Lung (tissue), 12 donors: ENCODE data around the gene MAGEB17. TPM values are rescaled to one million over a fixed set of nuclear protein-coding genes. Genes with fewer than 3 reads are reported as not detected.

ENCODE experiments used
- ATAC-seq: fragments of 200-7000 bp; cut with Tn5 transposase; one replicate; pipeline ENCODE4 v1.9.1; 2020; ENCODE audit warnings: moderate number of reproducible peaks; ENCODE audit not compliant: insufficient read depth, low FRiP score
- DNase-seq, 3 donors: peaks; one replicate each; pipeline ENCODE4 v3.0.0-alpha.2; 2013 to 2017
- H3K27ac ChIP-seq, 2 donors: one replicate each; pipeline ENCODE4 v1.5.1; 2013; ENCODE audit warnings: mild to moderate bottlenecking in 2 of 2, moderate library complexity in 2 of 2, control low read depth in 1 of 2, inconsistent platforms in 1 of 2, low read depth in 1 of 2, low read length in 1 of 2
- H3K27me3 ChIP-seq, 3 donors: one replicate each; pipeline ENCODE4 v1.5.1; 2013; ENCODE audit warnings: low read length in 2 of 3; ENCODE audit not compliant: control insufficient read depth in 3 of 3, insufficient read depth in 3 of 3
- H3K36me3 ChIP-seq, 4 donors: one replicate each; pipeline ENCODE4 v1.5.1; 2013; ENCODE audit warnings: low read length in 4 of 4, mild to moderate bottlenecking in 1 of 4, moderate library complexity in 1 of 4; ENCODE audit not compliant: control insufficient read depth in 4 of 4, insufficient read depth in 4 of 4
- H3K4me1 ChIP-seq, 5 donors: one replicate each; pipeline ENCODE4 v1.5.1; 2013; ENCODE audit warnings: low read length in 5 of 5, mild to moderate bottlenecking in 2 of 5, moderate library complexity in 1 of 5; ENCODE audit not compliant: control insufficient read depth in 5 of 5, insufficient read depth in 5 of 5
- H3K4me3 ChIP-seq: one replicate; pipeline ENCODE4 v1.5.1; 2013; ENCODE audit warnings: mild to moderate bottlenecking, control low read depth, moderate library complexity
- H3K9ac ChIP-seq, 2 donors: one replicate each; pipeline ENCODE4 v1.5.1; 2013; ENCODE audit warnings: low read length in 2 of 2, control low read depth in 1 of 2; ENCODE audit not compliant: insufficient read depth in 1 of 2
- H3K9me3 ChIP-seq, 4 donors: one replicate each; pipeline ENCODE4 v1.5.1; 2013; ENCODE audit warnings: low read length in 3 of 4, mild to moderate bottlenecking in 1 of 4, moderate library complexity in 1 of 4; ENCODE audit not compliant: control insufficient read depth in 4 of 4, insufficient read depth in 3 of 4
- WGBS, 2 donors: extraction: QIAGEN DNeasy Blood & Tissue Kit; methylation state at CpG; one replicate each; pipeline ENCODE4 v1.1.7; 2013; 5-methylcytosine and 5-hydroxymethylcytosine counted together
- polyA plus RNA-seq, 2 donors: library from polyadenylated mRNA; stranded (reverse); fragments of 200-250 nt; gene quantifications; one replicate each; pipeline ENCODE4 v1.2.1, GENCODE V29; 2013
- total RNA-seq, 2 donors: library from RNA; depleted of rRNA in 1 of 2; stranded (reverse); fragments of >200 nt in 1 of 2; gene quantifications; one replicate each; pipeline ENCODE4 v1.2.1, GENCODE V29; 2014 to 2021
- TF ChIP-seq, protein P1 (sequence below): IDR thresholded peaks from 2 replicates; pipeline ENCODE4 v1.5.1; 2012; ENCODE audit warnings: mild to moderate bottlenecking; ENCODE audit errors: control extremely low read depth, extremely low read depth
- donor health status: control.
- donor health status: control.
- donor health status: Bipolar disorder and iron deficiency.
- donor health status: healthy.
- donor health status: DM: yes; HTN: yes; CAD: no.

MAGEB17 gene
- total and polyA plus RNA-seq, 4 donors: 0.05 TPM; not detected in 3

DNA sequence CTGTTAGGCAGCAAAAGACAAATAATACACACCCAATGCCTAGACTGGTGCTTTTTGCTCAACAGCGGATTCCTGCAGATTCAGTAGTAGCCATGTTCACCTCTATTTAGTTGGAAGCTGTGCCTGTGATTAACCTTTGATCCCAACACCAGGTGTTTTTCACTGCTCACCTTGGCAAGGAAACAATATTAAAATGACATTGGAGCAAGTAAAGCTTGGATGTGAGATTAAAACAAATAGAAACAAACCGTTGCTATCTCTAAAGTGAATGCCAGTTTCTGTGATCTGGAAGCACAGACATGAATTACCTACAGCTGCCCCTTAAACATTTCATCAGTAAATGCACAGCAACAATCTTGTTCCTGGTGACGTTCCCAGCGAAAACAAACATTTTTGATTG lies 35.7 kb downstream of the MAGEB17 start:
- 77 to 80% methylated on average over 4 of the region's 4 CpGs for WGBS, 2 donors
- ATAC-seq: no peak

DNA sequence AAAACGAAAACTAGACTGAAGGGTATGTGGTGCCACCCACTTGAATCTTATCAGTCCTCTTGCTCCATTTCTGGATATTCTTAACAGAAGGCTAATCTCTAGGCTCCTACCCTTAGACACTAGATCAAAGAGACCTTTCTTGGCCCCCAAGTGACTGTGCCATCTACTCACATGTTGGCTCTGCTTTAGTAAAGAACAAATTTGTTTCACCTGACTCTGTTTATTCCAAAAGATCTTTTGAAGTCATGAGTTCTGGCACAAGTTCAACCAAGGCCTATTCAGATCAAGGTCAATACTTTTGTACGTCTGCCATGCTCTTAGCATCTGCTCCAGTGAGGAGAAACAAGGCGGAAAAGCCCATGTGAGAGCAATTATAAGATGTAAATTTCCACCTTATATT lies 37.3 kb downstream of the MAGEB17 start:
- Histone ChIP-seq H3K4me3 (no peak overlapping the region), H3K27me3 (peaks cover 0 to 49% (median 18%) of the 10 kb centered on the region in 3 donors), H3K36me3 (no peaks in the 10 kb centered on the region), H3K9me3 (no peaks in the 10 kb centered on the region), H3K4me1 (no peaks in the 10 kb centered on the region), H3K27ac (no peak overlapping the region), H3K9ac (no peak overlapping the region)
- DNase-seq (no peak), ATAC-seq (no peak)
- 81 to 90% methylated on average over 3 of the region's 3 CpGs for WGBS, 2 donors
- TF ChIP-seq, protein P1, sequence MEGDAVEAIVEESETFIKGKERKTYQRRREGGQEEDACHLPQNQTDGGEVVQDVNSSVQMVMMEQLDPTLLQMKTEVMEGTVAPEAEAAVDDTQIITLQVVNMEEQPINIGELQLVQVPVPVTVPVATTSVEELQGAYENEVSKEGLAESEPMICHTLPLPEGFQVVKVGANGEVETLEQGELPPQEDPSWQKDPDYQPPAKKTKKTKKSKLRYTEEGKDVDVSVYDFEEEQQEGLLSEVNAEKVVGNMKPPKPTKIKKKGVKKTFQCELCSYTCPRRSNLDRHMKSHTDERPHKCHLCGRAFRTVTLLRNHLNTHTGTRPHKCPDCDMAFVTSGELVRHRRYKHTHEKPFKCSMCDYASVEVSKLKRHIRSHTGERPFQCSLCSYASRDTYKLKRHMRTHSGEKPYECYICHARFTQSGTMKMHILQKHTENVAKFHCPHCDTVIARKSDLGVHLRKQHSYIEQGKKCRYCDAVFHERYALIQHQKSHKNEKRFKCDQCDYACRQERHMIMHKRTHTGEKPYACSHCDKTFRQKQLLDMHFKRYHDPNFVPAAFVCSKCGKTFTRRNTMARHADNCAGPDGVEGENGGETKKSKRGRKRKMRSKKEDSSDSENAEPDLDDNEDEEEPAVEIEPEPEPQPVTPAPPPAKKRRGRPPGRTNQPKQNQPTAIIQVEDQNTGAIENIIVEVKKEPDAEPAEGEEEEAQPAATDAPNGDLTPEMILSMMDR: no peak

More for the DNA sequence above, 35.7 kb downstream of the MAGEB17 start:
- Histone ChIP-seq H3K9me3 (peaks cover 0 to 1% (median 0%) of the 10 kb centered on the region in 4 donors), H3K9ac (no peak overlapping the region), H3K27ac (no peak overlapping the region), H3K4me3 (no peak overlapping the region), H3K4me1 (no peaks in the 10 kb centered on the region), H3K36me3 (no peaks in the 10 kb centered on the region), H3K27me3 (peaks cover 0 to 46% (median 16%) of the 10 kb centered on the region in 3 donors)
- no peak for DNase-seq
- TF ChIP-seq, protein P1: no peak

DNA sequence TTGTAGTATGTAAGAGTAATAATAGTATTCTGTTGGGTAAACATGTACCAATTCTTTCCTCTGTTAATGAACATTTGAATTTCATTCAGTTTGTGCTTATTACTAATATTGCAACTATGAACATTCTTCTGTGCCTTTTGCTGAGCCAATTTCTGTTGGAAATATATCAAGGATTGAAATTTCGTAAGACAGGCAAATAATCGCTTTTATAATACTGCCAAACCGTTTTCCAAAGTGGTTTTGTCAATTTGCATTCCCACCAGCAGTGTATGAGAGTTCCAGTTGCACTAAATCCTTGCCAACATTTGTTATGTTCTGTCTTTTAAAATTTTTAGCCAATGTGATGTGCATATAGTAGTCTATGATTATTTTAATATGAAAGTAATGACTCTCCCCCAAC lies 38.6 kb downstream of the MAGEB17 start:
- 68 to 82% methylated on average over 3 of the region's 3 CpGs for WGBS, 2 donors
- H3K27me3 ChIP-seq: peaks cover 0 to 51% (median 18%) of the 10 kb centered on the region in 3 donors
- DNase-seq: peak in 1 of 3 donors; percentile 5
- no peaks in the 10 kb centered on the region for H3K4me1 ChIP-seq
- no peak overlapping the region for H3K9ac ChIP-seq
- no peaks in the 10 kb centered on the region for H3K9me3 ChIP-seq
- no peak overlapping the region for H3K27ac ChIP-seq
- no peak for ATAC-seq
- TF ChIP-seq, protein P1: no peak
- H3K36me3 ChIP-seq: no peaks in the 10 kb centered on the region
- no peak overlapping the region for H3K4me3 ChIP-seq

DNA sequence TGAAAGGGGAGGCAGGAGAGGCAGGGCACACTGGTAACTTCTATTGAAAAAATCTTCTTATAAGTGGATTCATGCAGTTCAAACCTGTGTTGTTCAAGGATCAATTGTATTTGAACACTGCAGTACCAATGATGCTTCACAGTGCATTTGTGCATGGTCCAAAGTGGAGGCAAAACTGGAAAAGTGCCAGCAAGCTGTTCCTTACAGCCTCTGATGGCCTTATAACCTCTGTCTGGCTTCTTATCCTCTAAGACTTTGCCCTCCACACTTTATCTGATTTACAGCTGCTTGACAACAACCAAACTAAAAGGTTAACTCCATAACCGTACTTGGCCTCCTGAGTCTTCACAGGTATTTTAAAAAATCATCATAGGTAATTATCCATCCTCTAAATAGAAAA lies 40.4 kb downstream of the MAGEB17 start:
- 66 to 83% methylated on average over 1 of the region's 1 CpG for WGBS, 2 donors

More for the DNA sequence above, 40.4 kb downstream of the MAGEB17 start:
- peaks cover 0 to 3% (median 0%) of the 10 kb centered on the region in 4 donors for H3K9me3 ChIP-seq
- no peaks in the 10 kb centered on the region for H3K36me3 ChIP-seq
- TF ChIP-seq, protein P1: no peak
- H3K4me1 ChIP-seq: no peaks in the 10 kb centered on the region
- DNase-seq: no peak
- no peak overlapping the region for H3K27ac ChIP-seq
- peaks cover 0 to 53% (median 23%) of the 10 kb centered on the region in 3 donors for H3K27me3 ChIP-seq
- no peak overlapping the region for H3K4me3 ChIP-seq
- H3K9ac ChIP-seq: no peak overlapping the region
- ATAC-seq: no peak
